ENCODE results near the gene MAGI1. TPM values are rescaled to one million over a fixed set of nuclear protein-coding genes. Genes with fewer than 3 reads are reported as not detected.

The MAGI1 gene
- total and polyA plus RNA-seq, 2 donors (not counting 1 experiment from before 2014, with no cell fraction given), result 15.7 to 23.7 TPM

DNA sequence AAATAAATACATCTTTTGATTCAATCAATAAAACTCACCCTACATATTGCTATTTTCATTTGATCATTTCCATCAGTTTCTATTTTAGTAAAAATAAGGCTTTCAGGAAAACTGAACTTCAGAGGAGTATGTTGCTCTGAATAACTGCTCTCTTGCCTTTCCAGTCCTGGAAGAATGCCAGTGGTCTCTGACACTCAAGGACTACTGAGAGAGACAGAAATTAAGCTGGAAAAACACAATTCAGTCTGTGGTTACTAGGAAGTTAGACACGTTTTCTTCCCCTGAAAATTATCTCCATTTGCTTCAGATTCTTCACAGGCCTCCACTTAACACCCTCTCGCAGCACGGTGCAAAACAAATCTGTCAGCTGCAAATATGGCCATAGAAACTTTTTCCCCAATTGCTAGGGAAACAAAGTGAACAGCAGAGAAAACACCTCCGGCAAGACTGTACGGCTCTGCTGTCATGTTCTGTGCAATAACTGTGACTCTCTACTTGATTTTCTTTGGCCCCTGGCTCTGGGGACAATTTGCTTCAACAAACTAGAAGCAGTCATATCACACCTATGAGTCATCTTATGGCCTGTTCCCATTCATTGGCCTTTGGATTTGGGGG is 353.0 kb downstream of the MAGI1 start:
- DNase-seq (ENCODE audit: low read depth in 2 of 2), result peak; percentile 46 to 61
- no peaks in the 10 kb centered on the region for H4K20me1 ChIP-seq (ENCODE audit: control insufficient read depth, extremely low read depth, insufficient read depth, low read length)

DNA sequence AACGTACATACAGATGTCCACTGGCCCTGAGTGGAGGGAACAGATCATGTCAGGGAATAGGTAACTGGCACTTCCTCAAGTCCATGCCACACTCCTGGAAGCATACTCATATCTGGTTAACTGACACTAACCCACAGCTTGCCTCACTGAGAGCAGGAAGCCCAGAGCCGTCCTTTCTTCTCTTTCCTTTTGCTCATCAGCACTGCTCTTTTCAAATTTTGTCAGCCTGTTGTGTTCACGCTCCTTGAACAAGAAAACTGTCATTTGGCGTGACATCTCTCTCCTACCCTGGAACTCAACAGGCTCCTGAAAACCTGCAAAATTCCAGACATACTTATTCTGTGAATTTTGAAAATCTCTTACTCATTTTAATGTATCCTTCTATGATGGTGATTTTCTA is 360.2 kb downstream of the MAGI1 start:
- Histone ChIP-seq H3K27ac (ENCODE audit: insufficient read depth, low read length) (no peak overlapping the region), H3K36me3 (ENCODE audit: control insufficient read depth, insufficient read depth, low read length) (no peaks in the 10 kb centered on the region), H3K27me3 (ENCODE audit: control insufficient read depth, insufficient read depth, low read length) (no peaks in the 10 kb centered on the region), H2AFZ (ENCODE audit: low read length) (no peak overlapping the region), H3K9me3 (ENCODE audit: control insufficient read depth, insufficient read depth, low read depth, low read length) (no peaks in the 10 kb centered on the region), H4K20me1 (ENCODE audit: control insufficient read depth, extremely low read depth, insufficient read depth, low read length) (no peaks in the 10 kb centered on the region), H3K4me2 (ENCODE audit: extremely low read depth, insufficient read depth, low read length) (no peak overlapping the region), H3K79me2 (ENCODE audit: control insufficient read depth, insufficient read depth, low read length) (no peaks in the 10 kb centered on the region), H3K9ac (ENCODE audit: insufficient read depth, low read length) (no peak overlapping the region), H3K4me1 (ENCODE audit: control insufficient read depth, extremely low read depth, insufficient read depth, low read length) (no peaks in the 10 kb centered on the region), H3K4me3 (replicated peaks in 1 of 4; ENCODE audit: control extremely low read depth in 1 of 4, insufficient read depth in 1 of 4, low read depth in 3 of 4, low read length in 4 of 4) (no peak overlapping the region)
- no peak for DNase-seq (ENCODE audit: low read depth in 2 of 2)
- TF ChIP-seq EZH2 (IDR thresholded peaks at IDR 0.05; ENCODE audit: low read length, missing control alignments), result no peak
- TF ChIP-seq, protein P1, sequence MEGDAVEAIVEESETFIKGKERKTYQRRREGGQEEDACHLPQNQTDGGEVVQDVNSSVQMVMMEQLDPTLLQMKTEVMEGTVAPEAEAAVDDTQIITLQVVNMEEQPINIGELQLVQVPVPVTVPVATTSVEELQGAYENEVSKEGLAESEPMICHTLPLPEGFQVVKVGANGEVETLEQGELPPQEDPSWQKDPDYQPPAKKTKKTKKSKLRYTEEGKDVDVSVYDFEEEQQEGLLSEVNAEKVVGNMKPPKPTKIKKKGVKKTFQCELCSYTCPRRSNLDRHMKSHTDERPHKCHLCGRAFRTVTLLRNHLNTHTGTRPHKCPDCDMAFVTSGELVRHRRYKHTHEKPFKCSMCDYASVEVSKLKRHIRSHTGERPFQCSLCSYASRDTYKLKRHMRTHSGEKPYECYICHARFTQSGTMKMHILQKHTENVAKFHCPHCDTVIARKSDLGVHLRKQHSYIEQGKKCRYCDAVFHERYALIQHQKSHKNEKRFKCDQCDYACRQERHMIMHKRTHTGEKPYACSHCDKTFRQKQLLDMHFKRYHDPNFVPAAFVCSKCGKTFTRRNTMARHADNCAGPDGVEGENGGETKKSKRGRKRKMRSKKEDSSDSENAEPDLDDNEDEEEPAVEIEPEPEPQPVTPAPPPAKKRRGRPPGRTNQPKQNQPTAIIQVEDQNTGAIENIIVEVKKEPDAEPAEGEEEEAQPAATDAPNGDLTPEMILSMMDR (conservative IDR thresholded peaks at IDR 0.05 in 1 of 2, IDR thresholded peaks at IDR 0.05 in 1 of 2; ENCODE audit: low read depth in 1 of 2, low read length in 2 of 2), result no peak

More for the DNA sequence above, 353.0 kb downstream of the MAGI1 start:
- no peaks in the 10 kb centered on the region for H3K9me3 ChIP-seq (ENCODE audit: control insufficient read depth, insufficient read depth, low read depth, low read length)
- H3K36me3 ChIP-seq (ENCODE audit: control insufficient read depth, insufficient read depth, low read length), result no peaks in the 10 kb centered on the region
- no peak overlapping the region for H3K27ac ChIP-seq (ENCODE audit: insufficient read depth, low read length)
- no peak overlapping the region for H3K9ac ChIP-seq (ENCODE audit: insufficient read depth, low read length)
- no peaks in the 10 kb centered on the region for H3K27me3 ChIP-seq (ENCODE audit: control insufficient read depth, insufficient read depth, low read length)
- TF ChIP-seq, protein P1 (conservative IDR thresholded peaks at IDR 0.05 in 1 of 2, IDR thresholded peaks at IDR 0.05 in 1 of 2; ENCODE audit: low read depth in 1 of 2, low read length in 2 of 2), result no peak
- H3K4me2 ChIP-seq (ENCODE audit: extremely low read depth, insufficient read depth, low read length), result no peak overlapping the region
- H2AFZ ChIP-seq (ENCODE audit: low read length), result no peak overlapping the region
- H3K4me1 ChIP-seq (ENCODE audit: control insufficient read depth, extremely low read depth, insufficient read depth, low read length), result no peaks in the 10 kb centered on the region
- no peaks in the 10 kb centered on the region for H3K79me2 ChIP-seq (ENCODE audit: control insufficient read depth, insufficient read depth, low read length)
- no peak overlapping the region for H3K4me3 ChIP-seq (replicated peaks in 1 of 4; ENCODE audit: control extremely low read depth in 1 of 4, insufficient read depth in 1 of 4, low read depth in 3 of 4, low read length in 4 of 4)

DNA sequence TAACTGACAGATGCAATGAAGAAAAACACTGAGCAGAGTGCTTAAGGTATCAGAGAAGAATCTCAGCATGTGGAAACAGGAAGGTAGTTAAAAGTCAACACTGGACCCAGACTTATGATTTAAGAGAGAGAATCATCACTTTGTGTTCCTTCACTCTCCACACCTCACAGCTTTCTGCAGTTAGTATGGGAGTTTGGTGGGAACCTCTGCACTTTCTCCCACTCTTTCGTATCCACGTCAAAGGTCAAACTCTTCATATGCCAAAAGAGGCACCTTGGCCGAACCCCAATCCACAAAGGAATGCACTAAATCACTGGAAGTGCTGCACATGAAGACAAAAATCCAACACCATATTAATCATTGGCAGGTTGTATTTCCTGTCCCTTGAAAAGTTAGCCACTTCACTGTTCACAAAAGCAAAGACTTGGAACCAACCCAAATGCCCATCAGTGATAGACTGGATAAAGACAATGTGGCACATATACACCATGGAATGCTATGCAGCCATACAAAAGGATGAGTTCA is 361.2 kb downstream of the MAGI1 start:
- H4K20me1 ChIP-seq (ENCODE audit: control insufficient read depth, extremely low read depth, insufficient read depth, low read length), result no peaks in the 10 kb centered on the region
- no peak overlapping the region for H3K27ac ChIP-seq (ENCODE audit: insufficient read depth, low read length)
- no peaks in the 10 kb centered on the region for H3K9me3 ChIP-seq (ENCODE audit: control insufficient read depth, insufficient read depth, low read depth, low read length)
- H3K79me2 ChIP-seq (ENCODE audit: control insufficient read depth, insufficient read depth, low read length), result no peaks in the 10 kb centered on the region
- no peaks in the 10 kb centered on the region for H3K27me3 ChIP-seq (ENCODE audit: control insufficient read depth, insufficient read depth, low read length)
- TF ChIP-seq, protein P1 (conservative IDR thresholded peaks at IDR 0.05 in 1 of 2, IDR thresholded peaks at IDR 0.05 in 1 of 2; ENCODE audit: low read depth in 1 of 2, low read length in 2 of 2), result no peak
- no peak for TF ChIP-seq EZH2 (IDR thresholded peaks at IDR 0.05; ENCODE audit: low read length, missing control alignments)
- H3K36me3 ChIP-seq (ENCODE audit: control insufficient read depth, insufficient read depth, low read length), result no peaks in the 10 kb centered on the region
- H3K4me1 ChIP-seq (ENCODE audit: control insufficient read depth, extremely low read depth, insufficient read depth, low read length), result no peaks in the 10 kb centered on the region
- no peak overlapping the region for H3K4me2 ChIP-seq (ENCODE audit: extremely low read depth, insufficient read depth, low read length)
- H2AFZ ChIP-seq (ENCODE audit: low read length), result no peak overlapping the region
- no peak overlapping the region for H3K9ac ChIP-seq (ENCODE audit: insufficient read depth, low read length)
- peak in 1 of 2 donors; percentile 29 for DNase-seq (ENCODE audit: low read depth in 2 of 2)
- H3K4me3 ChIP-seq (replicated peaks in 1 of 4; ENCODE audit: control extremely low read depth in 1 of 4, insufficient read depth in 1 of 4, low read depth in 3 of 4, low read length in 4 of 4), result no peak overlapping the region
